ENCODE measurements around the gene MAU2.

- TF ChIP-seq POLR2A (IDR thresholded peaks at IDR 0.05; ENCODE audit: low read depth, low read length) (no peak), POLR2AphosphoS5 (IDR thresholded peaks at IDR 0.05; ENCODE audit: low read depth, low read length) (no peak)
These were observed 28.7 kb downstream of the MAU2 start for GRCh38 chr19:19349365-19349764.

Measured in GM12891 (cell line).